HCT116 (cell line): ENCODE results near the gene MRPL9. TPM values are rescaled to one million over a fixed set of nuclear protein-coding genes. Genes with fewer than 3 reads are reported as not detected.

Experiments used
- ATAC-seq: fragments of 200-7000 bp; cut with Tn5 transposase; 2 replicates; pipeline ENCODE4 v1.9.1; 2020; ENCODE audit warnings: mild to moderate bottlenecking, moderate library complexity
- BruUV-seq: library from RNA; stranded (reverse); fragments of 400-500 nt; replicated peaks from 2 replicates; lab custom pipeline; 2021; lab: Mats Ljungman, UMichigan
- CTCF ChIA-PET: fragments of 300-600 bp; sonication (Branson Sonifier 250); formaldehyde crosslinking; loops from one replicate; lab custom pipeline; 2021; ENCODE audit warnings: antibody characterized with exemption; lab: Charles Lee
- POLR2A ChIA-PET: fragments of 300-600, 350-600 bp; sonication (Branson Sonifier 250); formaldehyde crosslinking; loops from one replicate; lab custom pipeline; 2021; ENCODE audit warnings: antibody characterized with exemption; lab: Charles Lee
- RAD21 ChIA-PET, 2 experiments: fragments of 300-600 bp; sonication (Branson Sonifier 250); formaldehyde crosslinking; loops; one replicate each; lab custom pipeline; 2023; ENCODE audit warnings: low total read pairs in 2 of 2; ENCODE audit not compliant: uncharacterized antibody in 2 of 2, unreplicated experiment in 2 of 2, low non-redundant PET in 1 of 2; lab: Charles Lee
- DNase-seq: peaks from one replicate; pipeline ENCODE4 v3.0.0-alpha.2; 2010; ENCODE audit warnings: low read depth, low spot score
- H2AFZ ChIP-seq: fragments of 200-600 bp; shearing (Covaris generic), sonication (generic); 2 replicates; pipeline ENCODE4 v1.6.1; 2017; ENCODE audit warnings: low read depth, mixed run types, mixed read lengths, antibody characterized with exemption, low read length; ENCODE audit not compliant: poor library complexity, severe bottlenecking
- H3K27ac ChIP-seq: 2 replicates; pipeline ENCODE4 v1.5.1; 2012; ENCODE audit warnings: low read depth, low read length
- H3K27me3 ChIP-seq: fragments of 200-600 bp; sonication (generic); 2 replicates; pipeline ENCODE4 v1.6.1; 2016; ENCODE audit warnings: mixed run types, low read length, mixed read lengths; ENCODE audit not compliant: insufficient read depth
- H3K36me3 ChIP-seq, 2 experiments: fragments of 200-500 bp in 1 of 2; fragments of 200-600 bp in 1 of 2; sonication (Bioruptor generic) in 1 of 2; sonication (generic) in 1 of 2; 2 replicates each; pipeline versions ENCODE4 v1.5.1 to v1.6.1; 2014 to 2016; ENCODE audit warnings: low read length in 2 of 2, inconsistent platforms in 1 of 2, mixed read lengths in 1 of 2, mixed run types in 1 of 2; ENCODE audit not compliant: insufficient read depth in 2 of 2, control insufficient read depth in 1 of 2
- H3K4me1 ChIP-seq, 2 experiments: fragments of 200-600 bp in 1 of 2; sonication (generic) in 1 of 2; 2 replicates each; pipeline versions ENCODE4 v1.5.1 to v1.6.1; 2012 to 2017; ENCODE audit warnings: low read length in 2 of 2, inconsistent platforms in 1 of 2, mild to moderate bottlenecking in 1 of 2, mixed read lengths in 1 of 2, mixed run types in 1 of 2, moderate library complexity in 1 of 2; ENCODE audit not compliant: insufficient read depth in 2 of 2, control insufficient read depth in 1 of 2
- H3K4me2 ChIP-seq: fragments of 200-600 bp; sonication (generic); 2 replicates; pipeline ENCODE4 v1.6.1; 2017; ENCODE audit warnings: mixed run types, low read length, mixed read lengths
- H3K4me3 ChIP-seq, 2 experiments: fragments of 200-600 bp in 1 of 2; sonication (generic) in 1 of 2; replicated peaks in 1 of 2; 2 replicates each; pipeline ENCODE4 v1.5.1; 2011 to 2016; ENCODE audit warnings: low read length in 2 of 2, control low read depth in 1 of 2, low read depth in 1 of 2, mild to moderate bottlenecking in 1 of 2, mixed read lengths in 1 of 2, mixed run types in 1 of 2
- H3K79me2 ChIP-seq: fragments of 200-600 bp; sonication (generic); 2 replicates; pipeline ENCODE4 v1.6.1; 2017; ENCODE audit warnings: mild to moderate bottlenecking, mixed run types, low read length, moderate library complexity, mixed read lengths; ENCODE audit not compliant: insufficient read depth
- H3K9ac ChIP-seq: fragments of 200-600 bp; sonication (generic); 2 replicates; pipeline ENCODE4 v1.6.1; 2016; ENCODE audit warnings: low read length, mixed read lengths
- H3K9me2 ChIP-seq: fragments of 200-600 bp; sonication (generic), shearing (Covaris generic); 2 replicates; pipeline ENCODE4 v1.6.1; 2017; ENCODE audit warnings: mixed run types, mild to moderate bottlenecking, moderate library complexity; ENCODE audit not compliant: insufficient read depth
- H3K9me3 ChIP-seq, 2 experiments: fragments of 200-500 bp in 1 of 2; fragments of 200-600 bp in 1 of 2; sonication (Bioruptor generic) in 1 of 2; sonication (generic) in 1 of 2; 2 replicates each; pipeline ENCODE4 v1.6.1; 2014 to 2017; ENCODE audit warnings: low read length in 2 of 2, mixed read lengths in 2 of 2, inconsistent platforms in 1 of 2, low read depth in 1 of 2, mild to moderate bottlenecking in 1 of 2, mixed run types in 1 of 2, moderate library complexity in 1 of 2; ENCODE audit not compliant: control insufficient read depth in 1 of 2, insufficient read depth in 1 of 2
- H4K20me1 ChIP-seq: fragments of 200-600 bp; sonication (generic), shearing (Covaris generic); 2 replicates; pipeline ENCODE4 v1.6.1; 2017; ENCODE audit warnings: mixed run types, mild to moderate bottlenecking, moderate library complexity; ENCODE audit not compliant: insufficient read depth
- ATF3 ChIP-seq: IDR thresholded peaks from 2 replicates; pipeline ENCODE4 v1.6.1; 2012
- CBX3 ChIP-seq: IDR thresholded peaks from 2 replicates; pipeline ENCODE4 v1.6.1; 2012; ENCODE audit warnings: low read depth
- CEBPB ChIP-seq: IDR thresholded peaks from 2 replicates; pipeline ENCODE4 v1.6.1; 2012; ENCODE audit warnings: low read depth
- CTCF ChIP-seq, 3 experiments: fragments of 200-600 bp in 1 of 3; sonication (generic) in 1 of 3; IDR thresholded peaks in 2 of 3; conservative IDR thresholded peaks in 1 of 3; 2 replicates each; pipeline ENCODE4 v1.5.1; 2012 to 2017; ENCODE audit warnings: low read depth in 2 of 3, low read length in 2 of 3, antibody characterized with exemption in 1 of 3, borderline replicate concordance in 1 of 3, control low read depth in 1 of 3, mild to moderate bottlenecking in 1 of 3, mixed read lengths in 1 of 3, mixed run types in 1 of 3, moderate library complexity in 1 of 3; ENCODE audit not compliant: insufficient read depth in 1 of 3
- EGR1 ChIP-seq: IDR thresholded peaks from 2 replicates; pipeline ENCODE4 v1.6.1; 2012; ENCODE audit warnings: low read depth
- ELF1 ChIP-seq: IDR thresholded peaks from 2 replicates; pipeline ENCODE4 v1.6.1; 2012; ENCODE audit warnings: low read depth, borderline replicate concordance
- EZH2 ChIP-seq: fragments of 200-600 bp; sonication (generic); IDR thresholded peaks from 2 replicates; pipeline ENCODE4 v1.6.1; 2017; ENCODE audit warnings: antibody characterized with exemption, mixed run types
- FOSL1 ChIP-seq: IDR thresholded peaks from 2 replicates; pipeline ENCODE4 v1.6.1; 2012; ENCODE audit warnings: low read depth
- MAX ChIP-seq: IDR thresholded peaks from 2 replicates; pipeline ENCODE4 v1.6.1; 2012
- POLR2A ChIP-seq: IDR thresholded peaks from 2 replicates; pipeline ENCODE4 v1.7.0; 2011; ENCODE audit warnings: borderline replicate concordance; ENCODE audit not compliant: insufficient read depth, insufficient read length; ENCODE audit errors: extremely low read depth
- POLR2AphosphoS5 ChIP-seq: IDR thresholded peaks from 2 replicates; pipeline ENCODE4 v1.6.1; 2011; ENCODE audit warnings: mild to moderate bottlenecking, low read depth, low read length, moderate library complexity
- RAD21 ChIP-seq: IDR thresholded peaks from 2 replicates; pipeline ENCODE4 v1.6.1; 2012; ENCODE audit warnings: low read depth, mild to moderate bottlenecking
- SIN3A ChIP-seq: IDR thresholded peaks from 2 replicates; pipeline ENCODE4 v1.6.1; 2012; ENCODE audit warnings: low read depth
- SRF ChIP-seq: IDR thresholded peaks from 2 replicates; pipeline ENCODE4 v1.6.1; 2012; ENCODE audit warnings: low read depth
- TCF7L2 ChIP-seq: IDR thresholded peaks from 2 replicates; pipeline ENCODE4 v1.7.0; 2011; ENCODE audit warnings: borderline replicate concordance, inconsistent platforms; ENCODE audit not compliant: insufficient read depth, insufficient read length; ENCODE audit errors: extremely low read depth
- ZBTB33 ChIP-seq: IDR thresholded peaks from 2 replicates; pipeline ENCODE4 v1.6.1; 2011; ENCODE audit warnings: mild to moderate bottlenecking, low read length, moderate library complexity; ENCODE audit not compliant: insufficient replicate concordance; ENCODE audit errors: extremely low read depth
- ZNF274 ChIP-seq: fragments of 200-500 bp; sonication (Bioruptor generic); IDR thresholded peaks from 2 replicates; pipeline ENCODE4 v1.6.1; 2014; ENCODE audit warnings: mild to moderate bottlenecking, low read depth, low read length, inconsistent platforms
- intact Hi-C: fragments of 100-400 bp; cut with micrococcal nuclease; formaldehyde crosslinking; loops from 2 replicates; pipeline ENCODE4 v1.10.0; 2022
- total RNA-seq: library from RNA; stranded (reverse); gene quantifications from one replicate; pipeline ENCODE4 v1.2.1, GENCODE V29; 2021; ENCODE audit not compliant: unreplicated experiment

MRPL9 gene
- total RNA-seq, 1 experiment from 2014 or later = 94.5 TPM

- TF ChIP-seq EGR1 = no peak
- no peak for TF ChIP-seq TCF7L2
- TF ChIP-seq POLR2A = no peak
- no peak for TF ChIP-seq SIN3A
- TF ChIP-seq ELF1 = no peak
- no peak for TF ChIP-seq CBX3
- TF ChIP-seq RAD21 = no peak
- no peak for TF ChIP-seq ATF3
- no peak for TF ChIP-seq SRF
- no peak for TF ChIP-seq MAX
- no peak for TF ChIP-seq CTCF (IDR thresholded peaks at IDR 0.05 in 2 of 3, conservative IDR thresholded peaks at IDR 0.05 in 1 of 3; ENCODE audit: borderline replicate concordance in 1 of 3, insufficient read depth in 1 of 3, low read depth in 2 of 3, low read length in 2 of 3)
- no peak for TF ChIP-seq EZH2
- no peak for TF ChIP-seq POLR2AphosphoS5
- TF ChIP-seq FOSL1 = no peak
- TF ChIP-seq ZBTB33 = no peak
- TF ChIP-seq ZNF274 = no peak
- no peak for TF ChIP-seq CEBPB
- ChIA-PET POLR2A (interaction anchor here (0.6 kb wide), 1 partner anchor 79 kb away, joined by 3 read pairs; no protein-coding TSS in a partner anchor), RAD21 (no interaction called here), CTCF (no interaction called here)
- Histone ChIP-seq H3K27me3 (no peaks in the 10 kb centered on the region), H3K9me2 (no peaks in the 10 kb centered on the region), H3K9me3 (no peaks in the 10 kb centered on the region), H3K4me3 (no peak overlapping the region), H4K20me1 (no peaks in the 10 kb centered on the region), H3K4me1 (no peaks in the 10 kb centered on the region), H3K79me2 (no peaks in the 10 kb centered on the region), H3K4me2 (no peak overlapping the region), H3K27ac (no peak overlapping the region), H3K9ac (no peak overlapping the region), H2AFZ (no peak overlapping the region), H3K36me3 (no peaks in the 10 kb centered on the region)
- no TSS peak for BruUV-seq
- ATAC-seq = no peak
- intact Hi-C loops = no loop called here
- no peak for DNase-seq
These were observed 52.1 kb downstream of the MRPL9 start for GRCh38 chr1:151711044-151711800.
